Activated CD8-positive, alpha-beta memory T cell treated with anti-CD3 and anti-CD28 coated beads for 4 hours (primary cell): Measurements from ENCODE around the gene RAPGEF2.
"Not testable (repeated sequence)": the region's sequence is repeated elsewhere in the genome, so short reads cannot be mapped to it uniquely, and the experiment has no call there.

Source experiments
- DNase-seq, 2 donors: peaks; one replicate each; pipeline ENCODE4 v3.0.0-alpha.2; 2020; ENCODE audit warnings: low read depth in 2 of 2

RAPGEF2 gene

DNA sequence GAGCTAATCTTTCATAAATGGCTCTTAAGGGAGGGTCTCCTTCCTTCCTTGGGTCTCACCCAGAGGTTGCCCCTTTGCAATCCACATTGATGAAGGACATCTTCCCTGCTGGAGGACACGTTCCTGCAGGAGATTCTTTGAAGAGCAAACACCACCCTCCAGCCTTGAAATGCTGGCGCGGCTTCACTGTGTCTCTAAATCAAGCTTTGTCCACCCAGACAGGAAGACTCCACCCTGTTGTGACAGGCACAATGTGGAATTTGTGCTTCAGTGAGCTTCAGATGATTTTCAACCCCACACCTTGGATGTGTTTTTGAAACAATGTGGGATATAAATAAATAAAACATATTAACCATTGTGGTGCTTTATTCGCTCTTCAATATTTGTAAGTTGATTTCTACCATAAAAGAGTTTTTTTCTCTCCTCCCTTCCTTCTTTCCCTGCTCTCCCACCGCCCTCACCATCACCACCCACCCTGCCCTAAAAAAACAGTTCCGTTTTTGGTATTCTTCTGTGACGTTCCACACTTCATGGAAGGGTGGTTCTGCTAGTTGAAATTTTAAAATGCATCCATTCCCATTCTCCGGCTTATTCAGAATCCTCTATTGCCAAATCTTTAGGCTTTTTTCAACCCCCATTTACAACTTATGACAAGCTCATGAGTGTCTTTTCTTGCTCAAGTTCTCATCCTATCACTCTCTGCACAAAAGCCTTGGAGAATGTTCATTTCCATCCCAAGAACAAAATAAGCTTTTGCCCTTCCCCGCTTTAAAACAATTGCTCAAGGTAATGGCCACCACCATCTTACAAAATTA lies 264.3 kb downstream of the RAPGEF2 start:
- DNase-seq, result no peak

DNA sequence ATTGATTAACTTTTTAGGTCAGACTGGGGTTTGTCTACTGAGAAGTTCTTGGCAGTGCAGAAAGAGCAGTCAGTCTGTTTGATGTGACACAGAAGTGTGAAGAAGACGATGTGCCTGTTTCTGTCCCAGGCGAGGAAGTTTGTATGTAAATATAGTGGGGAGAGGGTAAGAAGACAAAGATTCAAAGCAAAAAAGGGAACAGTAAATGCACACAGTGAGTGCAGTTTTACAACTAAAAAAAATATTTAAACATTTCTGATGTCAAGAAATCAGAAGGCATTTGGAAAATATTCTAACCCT lies 264.9 kb downstream of the RAPGEF2 start:
- no peak for DNase-seq

DNA sequence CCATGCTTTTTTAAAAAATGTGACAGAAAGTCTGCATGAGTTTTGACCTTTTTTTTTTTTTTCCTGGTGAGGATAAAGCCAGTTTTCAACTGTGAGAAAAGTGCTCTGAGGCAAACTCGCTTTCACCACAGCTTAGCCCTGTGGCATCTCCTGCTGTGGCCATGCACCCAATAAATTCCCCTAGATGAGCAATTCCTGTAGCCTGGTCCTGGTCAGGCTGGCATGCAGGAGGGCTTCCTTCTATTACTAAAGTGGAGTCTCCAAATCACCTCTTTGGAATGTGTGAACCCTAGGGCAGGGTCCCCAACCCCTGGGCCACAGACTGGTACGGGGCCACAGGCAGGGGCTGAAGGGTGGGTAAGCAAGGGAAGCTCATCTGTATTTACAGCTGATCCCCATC lies 265.4 kb downstream of the RAPGEF2 start:
- no peak for DNase-seq

DNA sequence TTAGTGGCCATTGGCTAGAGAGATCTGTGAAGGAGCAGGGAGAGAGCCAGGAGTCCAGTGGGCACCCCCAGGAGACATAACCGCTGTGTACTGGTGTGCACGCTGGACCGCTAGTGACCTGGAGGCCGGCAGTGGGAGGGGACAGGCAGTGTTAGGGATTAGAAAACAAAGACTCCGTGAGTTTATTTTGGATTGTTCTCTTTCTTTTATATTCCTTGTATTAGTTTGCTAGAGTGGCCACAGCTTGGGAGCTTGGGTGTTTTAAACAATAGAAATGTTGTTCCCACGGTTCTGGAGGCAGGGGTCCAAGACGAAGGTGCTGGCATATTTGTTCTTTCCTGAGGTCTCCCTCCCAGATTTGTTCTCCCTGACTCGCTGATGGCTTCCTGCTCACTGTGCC lies 266.4 kb downstream of the RAPGEF2 start:
- DNase-seq, result no peak

DNA sequence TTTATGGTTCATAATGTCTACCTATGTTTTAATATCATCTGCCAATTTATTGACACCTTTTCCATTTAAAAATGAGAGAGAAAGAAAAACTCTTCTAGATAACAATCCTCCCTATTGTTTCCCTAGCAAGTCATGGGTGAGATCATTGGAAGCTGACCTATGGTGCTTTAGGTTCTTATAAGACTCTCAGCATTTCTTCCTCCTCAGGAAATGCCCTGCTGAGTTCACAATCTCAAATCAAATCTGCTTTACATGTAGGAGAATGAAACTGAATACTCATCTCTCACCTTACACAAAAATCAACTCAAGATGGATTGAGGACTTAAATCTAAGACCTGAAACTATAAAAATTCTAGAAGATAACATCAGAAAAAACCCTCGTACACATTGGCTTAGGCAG lies 267.4 kb downstream of the RAPGEF2 start:
- no peak for DNase-seq

DNA sequence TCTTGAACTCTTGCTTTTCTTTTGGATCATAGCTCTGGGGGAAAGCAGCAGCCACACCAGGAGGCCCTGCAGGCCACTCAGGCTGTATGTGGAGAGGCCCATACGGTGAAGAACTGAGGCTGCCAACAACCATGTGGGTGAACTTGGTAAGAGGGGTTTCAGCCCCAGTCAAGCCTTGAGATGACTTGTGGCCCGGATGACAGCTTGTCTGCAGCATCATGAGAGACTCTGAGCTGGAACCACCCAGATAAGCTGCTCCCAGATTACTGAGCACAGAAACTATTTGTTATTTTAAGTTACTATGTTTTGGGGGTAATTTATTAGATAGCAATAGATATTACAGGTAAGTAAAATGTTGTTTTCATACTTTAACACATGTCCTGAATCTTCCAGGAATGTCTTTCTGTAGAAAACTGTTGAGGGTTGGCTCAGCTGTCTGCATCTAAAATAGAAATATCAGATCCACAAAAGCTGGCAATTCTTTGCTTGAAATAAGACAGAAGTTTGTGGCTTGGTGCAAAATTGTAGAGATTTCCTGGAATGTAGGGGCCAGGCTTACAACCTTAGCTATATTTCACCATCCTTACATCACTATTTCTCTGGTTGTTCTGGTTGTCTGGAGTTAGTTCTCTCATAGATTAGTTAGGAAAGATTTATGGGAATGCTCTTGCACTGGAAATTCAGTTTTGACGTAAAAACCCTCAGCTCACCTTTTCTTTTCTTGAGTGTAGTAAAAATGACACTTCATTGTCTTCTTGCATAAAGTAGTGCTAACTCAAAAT lies 272.1 kb downstream of the RAPGEF2 start:
- DNase-seq, result no peak

DNA sequence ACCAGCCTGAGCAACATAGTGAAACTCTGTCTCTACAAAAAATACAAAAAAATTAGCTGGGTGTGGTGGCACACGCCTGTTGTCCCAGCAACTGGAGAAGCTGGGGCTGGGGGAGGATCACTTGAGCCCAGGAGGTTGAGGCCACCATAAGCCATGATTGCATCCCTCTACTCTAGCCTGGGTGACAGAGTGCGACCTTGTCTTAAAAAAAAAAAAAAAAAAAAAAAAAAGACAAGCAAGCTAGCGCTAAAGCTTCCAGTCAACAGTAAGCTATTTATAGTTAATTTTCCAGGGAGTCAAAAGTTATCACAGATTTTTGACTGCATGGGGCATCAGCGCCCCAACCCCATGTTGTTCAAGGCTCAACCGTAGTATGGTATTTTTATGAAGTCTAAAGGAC lies 273.4 kb downstream of the RAPGEF2 start:
- DNase-seq, result no peak

DNA sequence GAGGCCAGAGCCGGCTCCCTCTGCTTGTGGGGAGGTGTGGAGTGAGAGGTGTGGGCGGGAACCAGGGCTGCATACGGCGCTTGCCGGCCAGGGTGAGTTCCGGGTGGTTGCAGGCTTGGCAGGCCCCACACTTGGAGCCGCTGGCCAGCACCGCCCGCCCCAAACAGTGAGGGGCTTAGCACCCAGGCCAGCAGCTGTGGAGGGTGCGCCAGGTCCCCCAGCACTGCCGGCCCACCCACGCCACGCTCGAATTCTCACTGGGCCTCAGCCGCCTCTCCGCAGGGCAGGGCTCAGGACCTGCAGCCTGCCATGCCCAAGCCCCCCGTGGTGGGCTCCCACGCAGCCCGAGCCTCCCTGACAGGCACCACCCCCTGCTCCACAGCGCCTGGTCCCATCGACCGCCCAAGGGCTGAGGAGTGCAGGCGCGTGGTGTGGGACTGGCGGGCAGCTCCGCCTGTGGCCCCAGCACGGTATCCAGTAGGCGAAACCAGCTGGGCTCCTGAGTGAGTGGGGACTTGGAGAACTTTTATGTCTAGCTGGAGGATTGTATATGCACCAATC lies 275.3 kb downstream of the RAPGEF2 start:
- no peak for DNase-seq

DNA sequence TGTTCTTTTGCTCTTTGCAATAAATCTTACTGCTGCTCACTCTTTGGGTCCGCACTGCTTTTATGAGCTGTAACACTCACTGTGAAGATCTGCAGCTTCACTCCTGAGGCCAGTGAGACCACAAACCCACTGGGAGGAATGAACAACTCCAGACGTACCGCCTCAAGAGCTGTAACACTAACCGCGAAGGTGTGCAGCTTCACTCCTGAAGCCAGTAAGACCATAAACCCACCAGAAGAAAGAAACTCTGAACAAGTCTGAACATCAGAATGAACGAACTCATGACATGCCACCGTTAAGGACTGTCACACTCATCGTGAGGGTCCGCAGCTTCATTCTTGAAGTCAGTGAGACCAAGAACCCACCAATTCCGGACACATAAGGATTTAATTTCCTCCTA lies 276.2 kb downstream of the RAPGEF2 start:
- DNase-seq, result not testable (repeated sequence)

DNA sequence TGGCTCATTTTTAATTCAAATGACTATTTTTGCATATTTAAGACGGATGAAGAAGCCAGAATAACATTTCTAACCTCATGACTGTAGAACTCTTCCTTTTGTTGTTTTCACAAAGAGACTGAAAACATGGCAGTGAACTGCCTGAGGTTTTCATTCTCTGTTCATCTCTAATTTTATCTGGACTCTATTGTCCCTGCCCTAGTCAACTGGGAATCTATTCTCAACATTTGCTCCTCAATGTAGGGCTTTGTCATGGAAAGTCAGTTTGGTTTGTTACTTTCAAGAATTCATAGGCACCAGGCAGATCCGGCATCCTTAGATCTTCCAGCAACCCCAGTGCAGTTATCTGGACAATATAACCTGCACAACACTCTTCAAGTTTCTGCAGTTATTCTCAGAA lies 277.0 kb downstream of the RAPGEF2 start:
- DNase-seq, result no peak

DNA sequence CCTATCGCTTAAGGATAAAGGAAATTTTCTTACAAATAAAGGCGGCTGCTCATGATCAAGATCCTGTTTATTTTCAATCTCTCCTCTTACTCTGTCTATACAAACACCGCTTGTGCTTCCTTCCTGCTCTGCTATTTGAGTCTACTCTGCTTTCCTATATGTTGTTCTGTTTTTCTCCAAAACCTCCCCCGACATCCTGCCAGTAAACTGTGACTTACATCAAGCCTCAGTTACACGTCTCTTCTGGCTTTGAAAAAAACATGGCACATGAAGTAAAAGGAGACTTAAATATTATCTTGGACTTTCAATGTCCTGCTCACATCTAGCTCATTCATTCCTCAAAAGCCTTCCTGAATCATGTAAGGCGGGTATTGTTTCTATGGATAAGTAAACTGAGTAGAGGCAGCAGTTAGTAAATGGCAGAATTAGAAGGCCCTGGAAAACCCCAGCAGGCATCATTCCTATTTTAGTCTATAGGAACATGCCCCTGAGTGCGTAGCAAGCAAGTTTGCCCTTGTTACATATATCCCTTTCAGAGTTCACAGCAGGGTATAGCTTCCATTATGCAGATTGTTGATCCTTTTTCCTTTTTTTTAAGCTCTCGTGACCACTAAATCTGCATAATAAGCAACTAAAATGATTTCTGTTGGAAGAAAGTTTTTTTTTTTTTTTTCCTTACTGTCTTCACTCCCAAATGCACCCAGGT lies 280.1 kb downstream of the RAPGEF2 start:
- no peak for DNase-seq

DNA sequence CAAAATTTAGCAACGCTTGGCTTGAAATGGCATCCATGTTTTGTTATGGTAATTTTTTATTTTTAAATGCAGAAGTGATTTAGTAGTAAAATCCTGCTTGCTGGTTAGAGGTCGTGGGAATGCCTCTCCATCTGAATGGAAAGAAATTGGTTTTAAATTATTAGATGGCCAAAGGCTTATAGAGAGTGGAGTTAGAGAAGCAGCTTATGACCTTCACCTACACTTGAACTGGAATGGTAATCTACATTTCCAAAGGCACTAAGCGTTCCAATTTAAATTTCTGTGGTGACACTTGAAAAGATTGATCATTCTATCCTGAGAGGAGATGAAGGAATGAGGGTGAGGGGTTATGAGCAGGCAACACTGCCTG lies 280.7 kb downstream of the RAPGEF2 start:
- DNase-seq, result no peak

DNA sequence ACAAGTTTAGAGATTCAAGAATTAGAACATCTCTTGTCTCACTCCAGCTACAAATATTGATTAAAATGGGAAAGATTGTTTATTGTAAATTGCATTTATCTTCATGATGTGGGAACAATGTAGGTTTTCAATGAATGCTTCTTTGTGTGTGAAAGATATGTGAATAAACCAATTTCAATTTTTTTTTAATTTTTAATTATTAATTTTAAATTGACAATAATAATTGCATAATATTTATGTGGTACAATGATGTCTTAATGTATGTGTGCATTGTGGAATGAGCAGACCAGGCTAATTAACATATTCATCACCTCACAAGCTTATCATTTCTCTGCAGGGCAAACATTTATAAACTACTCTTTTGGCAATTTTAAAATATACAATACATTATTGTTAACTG lies 281.1 kb downstream of the RAPGEF2 start:
- no peak for DNase-seq

DNA sequence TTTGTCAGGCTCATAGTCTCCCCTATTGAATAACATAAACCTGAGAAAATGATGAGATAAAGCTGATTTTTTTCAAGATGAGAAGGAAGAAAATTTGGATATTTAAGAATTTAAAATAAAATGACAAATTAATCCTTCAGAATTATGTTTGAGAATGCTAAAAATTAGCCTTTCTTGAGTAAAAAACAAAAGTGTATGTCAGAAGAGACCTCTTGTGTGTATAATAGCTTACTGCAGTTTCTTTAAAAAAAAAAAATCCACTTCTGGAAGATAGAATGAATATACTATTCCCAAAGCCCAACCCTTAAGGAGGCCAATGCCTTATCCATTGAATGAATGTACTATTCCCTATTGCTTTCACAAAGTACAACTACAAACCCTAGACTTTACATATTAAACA lies 281.8 kb downstream of the RAPGEF2 start:
- DNase-seq, result no peak

DNA sequence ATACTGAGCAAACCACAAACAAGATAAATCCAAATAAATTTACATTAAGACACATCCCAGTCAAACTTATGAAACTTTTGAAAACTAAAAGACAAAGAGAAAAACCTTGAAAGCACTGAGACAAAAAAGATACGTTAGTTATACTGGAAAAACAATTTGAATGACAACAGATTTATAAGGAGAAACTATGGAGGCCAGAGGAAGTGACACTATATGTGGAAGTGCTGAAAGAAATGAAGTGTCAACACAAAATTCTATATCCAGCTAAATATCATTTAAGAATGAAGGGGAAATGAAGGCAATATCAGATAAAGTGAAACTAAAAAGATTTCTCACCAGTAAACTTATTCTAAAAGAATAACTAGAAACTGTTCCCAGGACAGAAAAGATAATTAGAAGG lies 283.7 kb downstream of the RAPGEF2 start:
- DNase-seq, result no peak

DNA sequence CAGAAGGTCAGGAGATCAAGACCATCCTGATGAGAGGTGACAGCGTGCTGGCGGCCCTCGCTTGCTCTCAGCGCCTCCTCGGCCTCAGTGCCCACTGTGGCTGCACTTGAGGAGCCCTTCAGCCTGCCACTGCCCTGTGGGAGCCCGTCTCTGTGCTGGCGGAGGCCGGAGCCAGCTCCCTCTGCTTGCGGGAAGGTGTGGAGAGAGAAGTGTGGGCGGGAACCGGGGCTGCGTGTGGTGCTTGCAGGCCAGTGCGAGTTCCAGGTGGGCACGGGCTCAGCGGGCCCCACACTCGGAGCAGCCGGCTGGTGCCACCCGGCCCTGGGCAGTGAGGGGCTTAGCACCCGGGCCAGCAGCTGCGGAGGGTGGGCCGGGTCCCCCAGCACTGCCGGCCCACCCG lies 286.9 kb downstream of the RAPGEF2 start:
- no peak for DNase-seq

DNA sequence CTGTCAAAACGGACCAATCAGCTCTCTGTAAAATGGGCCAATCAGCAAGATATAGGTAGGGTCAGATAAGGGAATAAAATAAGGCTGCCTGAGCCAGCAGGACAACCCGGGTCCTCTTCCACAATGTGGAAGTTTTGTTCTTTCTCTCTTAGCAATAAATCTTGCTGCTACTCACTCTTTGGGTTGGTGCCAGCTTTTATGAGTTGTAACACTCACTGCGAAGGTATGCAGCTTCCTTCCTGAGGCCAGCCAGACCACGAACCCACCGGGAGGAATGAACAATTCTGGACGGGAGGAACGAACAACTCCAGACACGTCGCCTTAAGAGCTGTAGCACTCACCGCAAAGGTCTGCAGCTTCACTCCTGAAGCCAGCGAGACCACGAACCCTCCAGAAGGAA lies 287.8 kb downstream of the RAPGEF2 start:
- DNase-seq, result no peak

DNA sequence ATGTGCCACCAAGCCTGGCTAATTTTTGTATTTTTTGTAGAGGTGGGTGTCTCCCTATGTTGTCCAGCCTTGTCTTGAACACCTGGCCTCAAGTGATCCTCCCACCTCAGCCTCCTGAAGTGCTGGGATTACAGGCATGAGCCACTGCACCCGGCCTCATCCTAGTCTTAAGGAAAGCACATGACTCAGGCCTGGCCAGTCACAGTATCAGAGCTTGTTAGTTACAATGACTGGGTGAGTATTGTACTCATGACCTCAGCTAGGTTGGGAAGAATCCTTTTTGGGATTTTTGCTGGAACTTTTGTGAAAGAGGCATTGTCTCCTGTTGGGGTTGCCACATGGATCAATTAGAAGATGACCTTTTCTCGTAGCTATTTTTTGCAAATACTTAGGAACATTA lies 292.8 kb downstream of the RAPGEF2 start:
- no peak for DNase-seq

DNA sequence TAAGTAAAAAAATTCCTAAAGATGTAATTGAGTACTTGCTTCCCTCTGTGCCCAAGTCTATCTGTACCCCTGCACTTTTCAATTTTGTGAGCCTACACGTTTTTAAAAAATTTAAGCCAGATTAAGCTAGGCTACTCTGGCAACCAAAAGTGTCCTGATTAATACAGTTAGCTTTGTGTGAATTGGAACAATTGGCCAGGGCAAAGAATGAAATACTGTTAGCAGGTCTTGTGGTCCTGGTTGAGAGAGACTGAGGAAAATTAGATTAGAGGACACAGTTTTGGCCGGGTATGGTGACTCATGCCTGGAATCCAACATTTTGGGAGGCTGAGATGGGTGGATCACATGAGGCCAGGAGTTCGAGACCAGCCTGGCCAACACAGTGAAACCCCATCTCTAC lies 293.3 kb downstream of the RAPGEF2 start:
- no peak for DNase-seq

DNA sequence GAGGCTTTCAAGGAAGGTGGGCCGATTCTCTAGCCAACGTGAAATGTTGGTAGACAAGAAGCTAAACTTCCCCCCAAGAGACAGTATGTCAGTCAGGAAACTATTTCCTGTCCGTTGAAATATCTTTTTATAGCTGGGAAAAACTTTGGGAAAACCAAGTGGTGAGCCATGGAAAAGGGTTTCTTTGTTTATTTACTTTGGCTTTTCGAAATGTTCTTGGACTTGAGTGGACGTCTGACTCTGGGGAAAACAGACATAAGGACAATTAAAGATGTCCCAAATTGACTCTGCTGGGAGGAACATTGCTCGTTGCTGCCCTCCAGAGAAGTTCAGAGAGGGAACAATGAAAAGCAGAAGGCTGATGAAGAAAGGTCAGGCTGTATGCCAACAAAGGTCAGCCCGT lies 295.4 kb downstream of the RAPGEF2 start:
- no peak for DNase-seq

DNA sequence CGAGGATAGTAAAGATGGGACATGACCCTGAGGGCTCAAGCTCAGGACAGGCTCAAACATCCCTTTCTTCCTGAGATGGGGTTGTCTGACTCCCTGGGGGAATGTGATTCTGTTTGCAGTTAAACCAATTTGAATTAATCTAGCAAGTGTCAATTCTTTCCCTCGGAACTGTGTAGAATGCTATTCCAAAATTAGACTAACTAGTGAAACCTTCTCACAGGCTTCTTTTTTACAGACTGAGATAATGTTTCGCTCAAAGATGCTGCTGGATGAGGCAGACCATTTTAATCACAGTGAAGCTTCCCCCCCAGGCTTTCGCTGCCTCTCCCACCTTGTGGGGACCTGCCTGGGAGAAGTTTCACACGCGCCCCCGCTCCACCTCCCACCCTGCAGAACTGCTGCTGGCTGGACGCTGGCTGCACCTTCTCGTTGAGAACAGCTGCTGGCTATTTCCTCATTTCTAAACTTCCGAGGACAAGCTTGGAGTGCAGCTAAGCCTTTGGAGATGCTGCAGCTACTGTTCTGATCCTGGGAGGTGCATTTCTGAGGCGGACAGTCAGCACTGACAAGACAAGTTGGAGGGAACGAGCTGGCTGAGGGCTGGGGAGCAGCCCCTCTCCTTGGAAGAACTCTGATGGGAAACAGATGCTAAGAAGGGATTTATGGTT lies 297.8 kb downstream of the RAPGEF2 start:
- DNase-seq, result no peak

DNA sequence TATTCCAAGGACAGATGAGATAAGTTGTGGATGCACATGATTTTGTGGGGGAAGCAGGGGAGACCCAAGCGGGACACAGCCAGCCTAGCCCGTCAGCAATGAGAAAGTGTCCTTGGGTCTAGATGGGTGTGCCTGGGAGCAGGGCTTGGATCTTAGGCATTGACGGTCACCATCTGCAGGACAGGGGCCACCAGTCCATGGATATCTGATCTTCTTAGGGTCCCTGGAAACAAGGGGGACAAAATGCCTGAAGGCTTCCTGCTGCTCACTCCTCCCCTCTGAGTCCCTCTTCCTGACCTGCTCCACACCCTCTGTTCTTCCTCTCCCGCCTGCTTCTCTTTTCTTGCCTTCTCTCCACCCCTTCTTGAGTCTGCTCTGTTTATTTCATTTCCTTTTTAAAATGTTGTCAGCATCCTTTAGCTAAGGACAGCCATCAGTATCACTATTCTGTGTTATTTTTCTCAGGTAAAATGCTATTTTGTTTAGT lies 298.4 kb downstream of the RAPGEF2 start:
- no peak for DNase-seq
